Left renal cortex interstitium (tissue), 4 donors: ENCODE results near the gene COL5A2. TPM values are rescaled to one million over a fixed set of nuclear protein-coding genes. Genes with fewer than 3 reads are reported as not detected.

Source experiments
- DNase-seq, 4 donors: peaks; one replicate each; pipeline ENCODE4 v3.0.0-alpha.2; 2013; ENCODE audit warnings: low read depth in 4 of 4, low spot score in 2 of 4, missing footprints in 1 of 4
- polyA plus RNA-seq, 4 donors: library from polyadenylated mRNA; unstranded; fragments of 120-200 nt; gene quantifications; one replicate each; pipeline ENCODE4 v1.2.1, GENCODE V29; 2013; ENCODE audit not compliant: insufficient read length in 4 of 4

The COL5A2 gene
- polyA plus RNA-seq, 4 donors: 123 to 180 (median 150) TPM

GRCh38 chr2:189060096-189060642, 119.4 kb downstream of the COL5A2 start:
- no peak for DNase-seq

DNA sequence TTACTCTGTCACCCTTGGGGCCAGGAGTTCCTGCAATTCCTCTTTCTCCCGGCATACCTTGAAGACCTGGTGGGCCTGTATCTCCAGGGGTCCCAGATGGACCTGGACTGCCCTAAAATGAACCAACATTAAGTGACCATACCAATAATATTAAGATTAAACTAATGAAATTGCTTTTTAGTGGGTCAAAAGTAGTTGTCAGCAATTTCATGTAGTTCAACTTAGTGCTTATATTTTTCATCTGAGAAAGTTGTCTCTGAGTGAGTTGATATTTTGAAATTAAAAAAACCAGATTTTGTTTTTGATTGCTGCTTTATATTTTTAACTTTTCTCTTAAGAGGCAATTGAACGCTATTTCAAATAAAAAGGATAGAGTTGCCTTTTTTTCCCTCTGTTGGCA, 122.2 kb downstream of the COL5A2 start:
- DNase-seq: no peak

- no peak for DNase-seq
Observed at GRCh38 chr2:189056200-189057106, 123.1 kb downstream of the COL5A2 start.

DNA sequence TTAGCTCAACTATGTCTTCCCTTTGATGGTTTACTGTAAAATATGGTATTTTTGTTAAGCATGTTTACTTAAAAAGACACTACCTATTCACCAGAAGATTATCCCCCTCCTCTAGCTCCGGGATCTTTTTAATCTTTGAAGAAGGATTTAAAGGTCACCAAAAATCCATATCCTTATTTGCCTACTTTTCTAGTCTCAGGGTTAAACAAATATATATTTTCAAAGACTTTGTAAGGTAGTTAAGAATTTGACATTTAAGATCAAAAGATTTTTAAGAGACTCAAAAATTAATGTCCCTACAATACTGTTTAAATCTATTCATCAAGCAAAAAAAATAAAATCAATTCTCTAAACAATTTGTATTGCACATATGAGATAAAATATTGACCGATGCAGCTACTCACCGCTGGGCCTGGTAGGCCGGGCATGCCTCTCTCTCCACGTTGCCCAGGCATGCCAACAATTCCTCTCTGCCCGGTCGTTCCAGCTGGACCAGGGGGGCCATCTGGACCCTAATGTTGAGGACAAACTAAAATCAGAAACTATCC, 129.3 kb downstream of the COL5A2 start:
- no peak for DNase-seq

GRCh38 chr2:189049709-189050164, 129.8 kb downstream of the COL5A2 start:
- DNase-seq: no peak

GRCh38 chr2:189048189-189048588, 131.4 kb downstream of the COL5A2 start:
- no peak for DNase-seq

DNA sequence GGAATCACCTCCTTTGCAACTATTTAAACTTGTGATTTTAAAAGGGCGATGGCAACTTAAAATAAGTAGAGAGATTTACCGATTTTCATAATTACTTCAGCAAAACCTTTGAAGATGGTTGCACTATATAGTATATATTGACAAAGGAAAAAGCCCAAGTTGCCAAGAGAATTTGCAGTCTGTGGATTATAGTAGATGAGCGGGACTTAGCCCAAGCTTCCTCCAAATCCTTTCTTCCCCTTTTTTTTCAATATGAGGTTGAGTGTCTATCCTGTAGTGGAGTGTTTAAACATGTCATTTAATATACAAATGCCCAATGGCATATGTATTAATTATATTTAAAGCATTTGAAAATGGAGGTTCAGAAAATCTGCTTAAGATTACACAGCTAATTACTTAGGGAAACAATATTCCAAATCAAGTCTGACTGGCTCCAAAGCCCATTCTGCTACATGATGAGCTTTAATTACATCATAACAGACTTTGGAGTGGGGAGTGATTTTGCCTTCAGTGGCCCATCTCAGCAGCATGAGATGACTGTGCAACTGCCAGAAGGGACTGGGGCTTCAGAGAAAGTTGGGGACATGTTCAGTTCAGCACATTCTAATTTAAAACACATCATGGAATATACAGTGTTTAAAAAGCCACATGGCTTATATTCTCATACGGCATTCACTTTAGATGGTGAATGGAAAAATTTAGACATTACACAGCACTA, 132.2 kb downstream of the COL5A2 start:
- DNase-seq: no peak

GRCh38 chr2:189046320-189046719, 133.2 kb downstream of the COL5A2 start:
- DNase-seq: no peak

GRCh38 chr2:189045836-189046235, 133.7 kb downstream of the COL5A2 start:
- DNase-seq: no peak

GRCh38 chr2:189037518-189037917, 142.0 kb downstream of the COL5A2 start:
- DNase-seq: no peak

- DNase-seq: no peak
Observed at GRCh38 chr2:189024901-189025618, 154.5 kb downstream of the COL5A2 start.

GRCh38 chr2:189022492-189022891, 157.1 kb downstream of the COL5A2 start:
- DNase-seq: no peak

- DNase-seq: no peak
Observed at GRCh38 chr2:189022053-189022481, 157.5 kb downstream of the COL5A2 start.

- no peak for DNase-seq
Observed at GRCh38 chr2:189020179-189020578, 159.4 kb downstream of the COL5A2 start.

- DNase-seq: no peak
Observed at GRCh38 chr2:189018631-189019030, 160.9 kb downstream of the COL5A2 start.

DNA sequence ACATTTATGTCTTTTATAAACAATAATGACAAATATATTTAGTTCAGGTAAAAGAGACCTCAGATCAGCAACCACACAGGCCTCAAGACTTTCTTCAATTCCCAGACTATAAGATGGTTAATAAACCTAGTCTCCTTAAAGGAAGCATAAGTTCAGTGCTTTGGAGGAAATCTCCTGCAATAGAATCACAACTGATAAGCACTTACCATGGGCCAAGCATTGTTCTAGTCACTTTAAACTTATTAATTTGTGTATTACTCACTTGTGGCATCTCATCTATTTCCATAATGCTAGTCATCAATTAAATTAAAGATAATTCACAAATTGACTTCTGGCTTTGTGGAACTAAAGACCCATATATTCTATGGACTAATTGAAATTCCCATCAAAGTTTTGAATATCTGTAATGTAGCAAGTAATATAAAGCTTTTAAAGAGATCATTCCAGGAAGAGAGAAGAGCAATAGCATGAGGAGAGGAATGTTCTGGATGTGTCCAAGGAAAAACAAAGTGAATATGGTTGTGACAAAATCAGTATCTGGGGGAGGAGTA, 163.2 kb downstream of the COL5A2 start:
- no peak for DNase-seq

GRCh38 chr2:189015359-189015758, 164.2 kb downstream of the COL5A2 start:
- no peak for DNase-seq

DNA sequence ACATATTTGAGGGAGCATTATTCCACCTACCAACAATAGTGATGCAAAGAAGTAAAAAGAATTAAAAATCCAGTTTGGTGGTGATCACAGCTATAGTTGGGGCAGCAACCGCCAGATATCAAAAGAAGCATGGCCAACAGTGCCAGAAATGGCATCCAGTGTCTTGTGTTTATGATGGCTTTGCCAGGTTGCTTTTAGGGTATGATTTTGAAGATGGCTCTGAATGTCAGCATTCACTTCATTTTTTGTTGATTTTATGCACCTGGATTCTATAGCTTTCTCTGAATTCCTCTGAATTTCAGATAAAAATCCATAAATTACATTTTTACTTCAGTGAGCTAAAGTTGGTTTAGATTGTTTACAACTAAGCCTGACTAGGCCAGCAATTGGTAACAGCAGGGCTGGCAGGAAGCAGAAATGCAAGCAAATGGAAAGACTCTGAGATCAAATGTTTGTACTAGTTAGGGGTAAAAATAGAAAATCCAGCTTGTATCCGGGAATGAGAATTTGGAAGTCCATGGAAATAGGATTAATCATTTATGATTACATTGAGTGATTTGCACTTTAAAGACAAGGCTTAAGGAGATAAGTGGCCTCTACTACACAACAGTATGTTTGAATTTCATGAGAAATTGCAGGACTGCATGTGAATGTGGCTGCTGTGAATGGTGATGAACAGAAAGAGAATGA, 165.0 kb downstream of the COL5A2 start:
- no peak for DNase-seq

GRCh38 chr2:189013671-189014448, 165.7 kb downstream of the COL5A2 start:
- DNase-seq: no peak
